H1 (cell line): ENCODE results near the gene HTR4. TPM values are rescaled to one million over a fixed set of nuclear protein-coding genes. Genes with fewer than 3 reads are reported as not detected.
A peak's percentile ranks its signal among the peaks of the same experiment; 100 is the strongest.

Experiments
- CTCF ChIA-PET: fragments of 300-600 bp; sonication (Branson Sonifier 250); formaldehyde crosslinking; loops from one replicate; lab custom pipeline; 2021; ENCODE audit not compliant: partially characterized antibody; lab: Charles Lee
- POLR2A ChIA-PET: fragments of 300-600 bp; sonication (Branson Sonifier 250); formaldehyde crosslinking; loops from one replicate; lab custom pipeline; 2021; ENCODE audit warnings: inconsistent platforms; ENCODE audit not compliant: partially characterized antibody; lab: Charles Lee
- DNase-seq, 2 experiments: peaks; one replicate each; pipeline versions ENCODE4 v3.0.0 to v3.0.0-alpha.2; 2010 to 2022; ENCODE audit warnings: low spot score in 2 of 2, low read depth in 1 of 2, mixed read lengths in 1 of 2
- FAIRE-seq: peaks from 2 replicates; lab custom pipeline; 2011; peaks lifted over from hg19 to GRCh38; lab: Jason Lieb, UNC
- H2AFZ ChIP-seq: 2 replicates; pipeline ENCODE4 v1.8.1; 2012; ENCODE audit warnings: low read length, inconsistent platforms
- H2AK5ac ChIP-seq: 2 replicates; pipeline ENCODE4 v1.6.1; 2013; ENCODE audit warnings: low read depth, low read length
- H2BK120ac ChIP-seq: replicated peaks from 2 replicates; pipeline ENCODE3; 2013; ENCODE audit warnings: low read depth, low read length, inconsistent platforms
- H2BK12ac ChIP-seq: 2 replicates; pipeline ENCODE4 v1.6.1; 2013; ENCODE audit warnings: low read depth, low read length
- H2BK15ac ChIP-seq: 2 replicates; pipeline ENCODE4 v1.6.1; 2013; ENCODE audit warnings: low read length
- H2BK20ac ChIP-seq: 2 replicates; pipeline ENCODE4 v1.6.1; 2013; ENCODE audit warnings: low read length
- H2BK5ac ChIP-seq: 2 replicates; pipeline ENCODE4 v1.6.1; 2013; ENCODE audit warnings: low read depth, low read length
- H3K14ac ChIP-seq: 2 replicates; pipeline ENCODE4 v1.6.1; 2013; ENCODE audit warnings: inconsistent platforms; ENCODE audit not compliant: insufficient read length
- H3K18ac ChIP-seq: 2 replicates; pipeline ENCODE4 v1.6.1; 2013; ENCODE audit warnings: low read length; ENCODE audit errors: extremely low read depth
- H3K23ac ChIP-seq: 2 replicates; pipeline ENCODE4 v1.6.1; 2013; ENCODE audit warnings: inconsistent platforms; ENCODE audit not compliant: insufficient read length
- H3K23me2 ChIP-seq: 2 replicates; pipeline ENCODE4 v1.6.1; 2013; ENCODE audit warnings: low read depth, low read length
- H3K27ac ChIP-seq: 2 replicates; pipeline ENCODE4 v1.6.1; 2011; ENCODE audit warnings: low read depth, low read length, inconsistent platforms
- H3K27me3 ChIP-seq, 4 experiments: replicated peaks in 1 of 4; 1 replicate in 1 of 4; 2 replicates in 3 of 4; pipeline versions ENCODE4 v1.6.1 to v1.8.1; 2011 to 2013; ENCODE audit warnings: low read length in 3 of 4, mild to moderate bottlenecking in 3 of 4, inconsistent platforms in 2 of 4, mixed read lengths in 2 of 4, moderate library complexity in 1 of 4; ENCODE audit not compliant: control insufficient read depth in 3 of 4, insufficient read depth in 3 of 4; ENCODE audit errors: extremely low read depth in 1 of 4
- H3K36me3 ChIP-seq, 4 experiments: 2 replicates each; pipeline versions ENCODE4 v1.6.1 to v1.8.1; 2011 to 2013; ENCODE audit warnings: mild to moderate bottlenecking in 4 of 4, low read length in 3 of 4, moderate library complexity in 2 of 4, control low read depth in 1 of 4, inconsistent platforms in 1 of 4; ENCODE audit not compliant: insufficient read depth in 4 of 4, control insufficient read depth in 2 of 4
- H3K4ac ChIP-seq: replicated peaks from 2 replicates; pipeline ENCODE3; 2013; ENCODE audit warnings: low read length, low read depth, mixed read lengths, inconsistent platforms; ENCODE audit not compliant: insufficient read length
- H3K4me1 ChIP-seq, 4 experiments: replicated peaks in 1 of 4; 1 replicate in 1 of 4; 2 replicates in 3 of 4; pipeline versions ENCODE4 v1.6.1 to v1.8.1; 2011 to 2013; ENCODE audit warnings: low read length in 3 of 4, inconsistent platforms in 2 of 4, mixed read lengths in 1 of 4; ENCODE audit not compliant: insufficient read depth in 4 of 4, control insufficient read depth in 3 of 4
- H3K4me2 ChIP-seq, 2 experiments: 2 replicates each; pipeline versions ENCODE4 v1.6.1 to v1.8.1; 2011 to 2013; ENCODE audit warnings: low read depth in 2 of 2, low read length in 2 of 2, control low read depth in 1 of 2, inconsistent platforms in 1 of 2, mild to moderate bottlenecking in 1 of 2; ENCODE audit not compliant: insufficient read depth in 1 of 2
- H3K4me3 ChIP-seq, 4 experiments: fragments of 200-600, 300-600 bp in 1 of 4; sonication (generic), shearing (Covaris generic), sonication (Bioruptor Twin) in 1 of 4; 2 replicates each; pipeline versions ENCODE4 v1.5.1 to v1.8.1; 2011 to 2016; ENCODE audit warnings: low read length in 4 of 4, low read depth in 3 of 4, control low read depth in 2 of 4, inconsistent platforms in 2 of 4, mild to moderate bottlenecking in 2 of 4, mixed read lengths in 1 of 4, moderate library complexity in 1 of 4; ENCODE audit not compliant: insufficient read depth in 2 of 4; ENCODE audit errors: extremely low read depth in 1 of 4
- H3K56ac ChIP-seq: replicated peaks from 2 replicates; pipeline ENCODE3; 2013; ENCODE audit warnings: low read depth, mild to moderate bottlenecking, mixed read lengths, low read length, inconsistent platforms; ENCODE audit not compliant: insufficient read length
- H3K79me1 ChIP-seq: 2 replicates; pipeline ENCODE4 v1.6.1; 2013; ENCODE audit warnings: low read depth, low read length, control low read depth
- H3K79me2 ChIP-seq, 2 experiments: 2 replicates each; pipeline versions ENCODE4 v1.6.1 to v1.8.1; 2012 to 2013; ENCODE audit warnings: low read length in 2 of 2, mild to moderate bottlenecking in 2 of 2, inconsistent platforms in 1 of 2; ENCODE audit not compliant: insufficient read depth in 2 of 2, control insufficient read depth in 1 of 2
- H3K9ac ChIP-seq, 4 experiments: replicated peaks in 1 of 4; 1 replicate in 1 of 4; 2 replicates in 3 of 4; pipeline versions ENCODE4 v1.6.1 to v1.8.1; 2011 to 2013; ENCODE audit warnings: low read depth in 3 of 4, low read length in 3 of 4, control low read depth in 2 of 4, mild to moderate bottlenecking in 2 of 4, moderate library complexity in 2 of 4, inconsistent platforms in 1 of 4; ENCODE audit errors: extremely low read depth in 1 of 4
- H3K9me3 ChIP-seq, 2 experiments: 2 replicates each; pipeline versions ENCODE4 v1.6.1 to v1.8.1; 2012 to 2013; ENCODE audit warnings: mild to moderate bottlenecking in 2 of 2, moderate library complexity in 2 of 2, control low read depth in 1 of 2, inconsistent platforms in 1 of 2, low read depth in 1 of 2, low read length in 1 of 2, mixed read lengths in 1 of 2; ENCODE audit not compliant: insufficient read depth in 2 of 2
- H4K20me1 ChIP-seq, 2 experiments: replicated peaks in 1 of 2; 2 replicates each; pipeline versions ENCODE3 to v1.8.1; 2011 to 2013; ENCODE audit warnings: inconsistent platforms in 2 of 2, low read length in 2 of 2, mild to moderate bottlenecking in 1 of 2; ENCODE audit not compliant: insufficient read depth in 2 of 2, control insufficient read depth in 1 of 2
- H4K5ac ChIP-seq: 2 replicates; pipeline ENCODE4 v1.6.1; 2013; ENCODE audit warnings: low read length, low read depth, mixed read lengths, inconsistent platforms; ENCODE audit not compliant: insufficient read length
- H4K8ac ChIP-seq: 2 replicates; pipeline ENCODE4 v1.8.0; 2013; ENCODE audit warnings: mild to moderate bottlenecking, moderate library complexity, low read length, inconsistent platforms; ENCODE audit not compliant: insufficient read depth; ENCODE audit errors: extremely low read depth
- H4K91ac ChIP-seq: replicated peaks from 2 replicates; pipeline ENCODE3; 2013; ENCODE audit warnings: low read length, mixed read lengths, inconsistent platforms; ENCODE audit not compliant: insufficient read length
- BACH1 ChIP-seq: IDR thresholded peaks from 2 replicates; pipeline ENCODE4 v1.6.1; 2012; ENCODE audit warnings: low read length, improper control_type of control experiment
- CHD2 ChIP-seq: IDR thresholded peaks from 2 replicates; pipeline ENCODE4 v1.6.1; 2012; ENCODE audit warnings: low read length, improper control_type of control experiment
- CTCF ChIP-seq, 3 experiments: IDR thresholded peaks; 1 replicate in 2 of 3; 2 replicates in 1 of 3; pipeline versions ENCODE4 v1.5.1 to v1.6.1; 2011; ENCODE audit warnings: low read length in 3 of 3, mild to moderate bottlenecking in 3 of 3, inconsistent platforms in 2 of 3, low read depth in 1 of 3, moderate library complexity in 1 of 3; ENCODE audit not compliant: insufficient read depth in 1 of 3; ENCODE audit errors: control extremely low read depth in 1 of 3
- JUND ChIP-seq: IDR thresholded peaks from 2 replicates; pipeline ENCODE4 v1.6.1; 2011; ENCODE audit warnings: mild to moderate bottlenecking, improper control_type of control experiment, low read length
- RFX5 ChIP-seq: IDR thresholded peaks from 2 replicates; pipeline ENCODE4 v1.6.1; 2011; ENCODE audit warnings: low read depth, low read length, improper control_type of control experiment, borderline replicate concordance
- SIN3A ChIP-seq, 2 experiments: IDR thresholded peaks in 1 of 2; conservative IDR thresholded peaks in 1 of 2; 2 replicates each; pipeline ENCODE4 v1.6.1; 2011 to 2012; ENCODE audit warnings: low read length in 2 of 2, improper control_type of control experiment in 1 of 2, low read depth in 1 of 2, mild to moderate bottlenecking in 1 of 2
- SUZ12 ChIP-seq: fragments of 200-600 bp; sonication (generic); IDR thresholded peaks from 2 replicates; pipeline ENCODE4 v1.6.1; 2012; ENCODE audit warnings: mild to moderate bottlenecking, inconsistent platforms, low read length, moderate library complexity, mixed read lengths
- TAF7 ChIP-seq: optimal IDR thresholded peaks from 2 replicates; pipeline ENCODE3; 2011; ENCODE audit warnings: low read depth, mild to moderate bottlenecking, inconsistent platforms, low read length, moderate library complexity, borderline replicate concordance
- TEAD4 ChIP-seq: IDR thresholded peaks from 2 replicates; pipeline ENCODE4 v1.6.1; 2012; ENCODE audit warnings: low read depth, low read length, inconsistent platforms, mixed read lengths
- WGBS, 2 experiments: shearing (Covaris generic) in 1 of 2; methylation state at CpG; one replicate each; pipeline versions ENCODE4 v1.1.6 to v1.1.7; 2013 to 2015; ENCODE audit warnings: low lambda C conversion rate in 2 of 2, mixed read lengths in 2 of 2, inconsistent platforms in 1 of 2, low coverage in 1 of 2, missing lambda C conversion rate in 1 of 2; ENCODE audit not compliant: insufficient replicate concordance in 2 of 2, insufficient coverage in 1 of 2, insufficient read length in 1 of 2; ENCODE audit errors: extremely low coverage in 1 of 2, missing lambda C conversion rate in 1 of 2; 5-methylcytosine and 5-hydroxymethylcytosine counted together
- polyA plus RNA-seq, 7 experiments: library from polyadenylated mRNA; depleted of rRNA in 3 of 7; stranded (reverse) in 5 of 7; unstranded in 2 of 7; fragments of >200 nt in 5 of 7; fragments of 200-250 nt in 2 of 7; gene quantifications; 1 replicate in 5 of 7; 2 replicates in 1 of 7; 4 replicates in 1 of 7; pipeline versions ENCODE4 v1.2.1 to v1.2.3, GENCODE V29; 2011 to 2013; ENCODE audit warnings: missing spikeins in 2 of 7, mixed read lengths in 2 of 7
- total RNA-seq: library from RNA; stranded (reverse); fragmentation: NEBNext Ultra II Directional; extraction: Animal tissue kit (Norgen Biotek cat#: 25700); gene quantifications from 2 replicates; pipeline ENCODE4 v1.2.1, GENCODE V29; 2021
- TF ChIP-seq, protein P1 (sequence below): IDR thresholded peaks from 2 replicates; pipeline ENCODE4 v1.6.1; 2012; ENCODE audit warnings: inconsistent platforms

Gene HTR4
- total and polyA plus RNA-seq, 2 of the 8 experiments (the other 6 are each of a cell fraction or from before 2014, with no cell fraction given) = not detected

DNA sequence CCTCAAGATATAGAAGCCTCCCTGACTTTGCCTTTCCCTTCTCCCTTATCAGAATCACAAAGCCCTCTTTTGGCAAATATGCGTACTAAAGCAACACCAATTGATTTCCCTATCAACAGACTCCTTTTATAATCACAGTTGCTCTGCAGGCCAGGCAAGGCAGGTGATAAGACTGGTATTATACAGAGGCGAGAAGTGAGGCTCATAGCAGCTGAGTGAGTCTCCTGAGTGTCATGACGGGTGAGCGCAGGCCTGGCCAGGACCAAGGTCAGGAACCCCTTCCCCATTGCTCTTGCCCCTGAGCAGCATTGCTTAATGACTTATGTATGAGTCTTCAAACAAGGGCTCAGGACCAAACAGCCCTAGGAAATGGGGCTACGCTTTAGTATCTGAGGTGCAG is 199.8 kb downstream of the HTR4 start:
- H3K27me3 ChIP-seq = no peaks in the 10 kb centered on the region
- no peak overlapping the region for H2BK12ac ChIP-seq
- ChIA-PET POLR2A (interaction anchor here (1.2 to 1.6 kb wide), 3 partner anchors 10 to 57 kb away, joined by 3 to 4 read pairs (median 3); no protein-coding TSS in a partner anchor), CTCF (interaction anchor here (0.5 to 7.6 kb wide), 8 partner anchors 12 to 496 kb away, joined by 3 to 56 read pairs (median 6); no protein-coding TSS in a partner anchor)
- no peak overlapping the region for H4K8ac ChIP-seq
- H2AFZ ChIP-seq = no peak overlapping the region
- FAIRE-seq (no peak), DNase-seq (no peak)
- no peaks in the 10 kb centered on the region for H3K79me2 ChIP-seq
- no peak overlapping the region for H4K5ac ChIP-seq
- H3K36me3 ChIP-seq = no peaks in the 10 kb centered on the region
- H3K9ac ChIP-seq = no peak overlapping the region
- H4K20me1 ChIP-seq = no peaks in the 10 kb centered on the region
- no peak overlapping the region for H2BK120ac ChIP-seq
- no peak overlapping the region for H3K14ac ChIP-seq
- H2BK15ac ChIP-seq = no peak overlapping the region
- no peak overlapping the region for H3K18ac ChIP-seq
- no peak overlapping the region for H3K4ac ChIP-seq
- H2BK20ac ChIP-seq = no peak overlapping the region
- peaks cover 0 to 10% (median 8%) of the 10 kb centered on the region in 4 experiments; a peak in 4 of 7 replicates for H3K4me1 ChIP-seq
- no peaks in the 10 kb centered on the region for H3K79me1 ChIP-seq
- no peak overlapping the region for H3K4me3 ChIP-seq
- no peak overlapping the region for H4K91ac ChIP-seq
- H2BK5ac ChIP-seq = no peak overlapping the region
- H3K4me2 ChIP-seq = peak overlapping the region; percentile 10 to 27; a peak in 1 of 4 replicates
- WGBS, 2 experiments = 59% methylated on average over 5 of the region's 5 CpGs; no CpG with 5 or more reads in 1 of the 2 experiments
- no peak overlapping the region for H3K56ac ChIP-seq
- H3K27ac ChIP-seq = no peak overlapping the region
- H2AK5ac ChIP-seq = no peak overlapping the region
- no peak for TF ChIP-seq SIN3A (conservative IDR thresholded peaks at IDR 0.05 in 1 of 2, IDR thresholded peaks at IDR 0.05 in 1 of 2; ENCODE audit: low read depth in 1 of 2, low read length in 2 of 2)
- no peak for TF ChIP-seq CHD2
- no peak for TF ChIP-seq JUND
- no peak for TF ChIP-seq TAF7
- TF ChIP-seq, protein P1, sequence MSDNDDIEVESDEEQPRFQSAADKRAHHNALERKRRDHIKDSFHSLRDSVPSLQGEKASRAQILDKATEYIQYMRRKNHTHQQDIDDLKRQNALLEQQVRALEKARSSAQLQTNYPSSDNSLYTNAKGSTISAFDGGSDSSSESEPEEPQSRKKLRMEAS = no peak
- no peak for TF ChIP-seq SUZ12
- no peak for TF ChIP-seq CTCF (IDR thresholded peaks at IDR 0.05; ENCODE audit: control extremely low read depth in 1 of 3, insufficient read depth in 1 of 3, low read depth in 1 of 3, low read length in 3 of 3)
- TF ChIP-seq BACH1 = no peak
- no peak for TF ChIP-seq TEAD4
- TF ChIP-seq RFX5 = no peak
- H3K23me2 ChIP-seq = no peaks in the 10 kb centered on the region
- H3K23ac ChIP-seq = no peak overlapping the region
- no peaks in the 10 kb centered on the region for H3K9me3 ChIP-seq
